Superior temporal gyrus (tissue), 1 donor: ENCODE data around the gene OIP5.
A peak's percentile ranks its signal among the peaks of the same experiment; 100 is the strongest.
"Not testable (repeated sequence)": the region's sequence is repeated elsewhere in the genome, so short reads cannot be mapped to it uniquely, and the experiment has no call there.

Experiments
- DNase-seq: peaks from one replicate; pipeline ENCODE4 v3.0.0-alpha.2; 2016; ENCODE audit errors: extremely low spot score

OIP5 gene

DNA sequence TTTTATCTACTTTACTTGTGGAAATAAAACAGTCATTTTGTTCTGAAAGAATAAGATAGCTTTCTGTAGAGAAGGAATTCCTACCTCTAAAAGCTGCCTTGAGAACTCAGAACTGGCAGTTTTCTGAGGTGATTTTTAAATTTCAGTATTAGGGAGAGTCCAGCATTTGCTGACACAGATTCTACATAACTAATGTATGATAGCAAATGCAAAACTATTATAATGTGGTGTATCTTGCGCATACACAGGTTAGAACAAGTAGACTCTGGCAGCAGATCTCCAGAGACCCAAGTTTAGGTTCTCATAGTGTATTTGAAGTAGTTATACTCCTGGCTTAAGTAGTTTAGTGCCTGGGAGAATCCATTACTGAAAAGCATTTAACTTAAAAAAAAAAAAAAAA is 30.8 kb downstream of the OIP5 start:
- DNase-seq, result no peak

- not testable (repeated sequence) for DNase-seq
Measured at GRCh38 chr15:41301139-41301538, 31.3 kb downstream of the OIP5 start.

GRCh38 chr15:41292521-41292920 is 39.9 kb downstream of the OIP5 start:
- DNase-seq, result no peak

DNA sequence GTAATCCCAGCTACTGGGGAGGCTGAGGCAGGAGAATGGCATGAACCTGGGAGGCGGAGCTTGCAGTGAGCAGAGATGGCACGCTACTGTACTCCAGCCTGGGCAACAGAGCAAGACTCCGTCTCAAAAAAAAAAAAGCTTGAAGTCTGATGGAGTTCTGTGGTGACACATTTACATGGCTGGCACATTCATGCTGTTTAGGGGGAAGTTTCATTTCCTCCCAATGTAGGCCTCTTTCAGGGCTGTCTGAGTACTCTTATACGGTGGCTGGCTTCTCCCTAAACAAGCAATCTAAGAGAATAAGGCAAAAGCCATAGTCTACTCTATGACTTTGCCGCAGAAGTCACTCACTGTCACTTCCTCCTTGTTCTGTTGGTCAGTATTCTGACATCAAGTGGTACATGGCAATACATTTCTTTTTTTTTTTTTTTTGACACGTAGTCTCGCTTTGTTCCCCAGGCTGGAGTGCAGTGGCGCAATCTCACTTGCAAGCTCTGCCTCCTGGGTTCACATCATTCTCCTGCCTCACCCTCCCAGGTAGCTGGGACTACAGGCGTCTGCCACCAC is 41.2 kb downstream of the OIP5 start:
- DNase-seq, result no peak

DNA sequence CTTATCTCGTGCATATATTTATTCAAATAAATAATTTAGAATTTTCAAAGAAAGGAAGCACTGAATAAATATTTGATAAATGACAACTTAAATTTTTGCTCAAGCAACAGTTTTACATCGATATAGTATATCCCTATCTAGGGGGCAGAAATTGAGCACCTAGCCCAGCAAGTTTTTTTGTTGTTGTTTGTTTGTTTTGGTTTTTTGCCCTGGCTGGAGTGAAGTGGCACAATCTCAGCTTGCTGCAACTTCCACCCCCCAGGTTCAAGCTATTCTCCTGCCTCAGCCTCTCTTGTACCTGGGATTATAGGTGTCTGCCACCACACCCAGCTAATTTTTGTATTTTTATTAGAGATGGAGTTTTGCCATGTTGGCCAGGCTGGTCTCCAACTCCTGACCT is 42.4 kb downstream of the OIP5 start:
- no peak for DNase-seq

DNA sequence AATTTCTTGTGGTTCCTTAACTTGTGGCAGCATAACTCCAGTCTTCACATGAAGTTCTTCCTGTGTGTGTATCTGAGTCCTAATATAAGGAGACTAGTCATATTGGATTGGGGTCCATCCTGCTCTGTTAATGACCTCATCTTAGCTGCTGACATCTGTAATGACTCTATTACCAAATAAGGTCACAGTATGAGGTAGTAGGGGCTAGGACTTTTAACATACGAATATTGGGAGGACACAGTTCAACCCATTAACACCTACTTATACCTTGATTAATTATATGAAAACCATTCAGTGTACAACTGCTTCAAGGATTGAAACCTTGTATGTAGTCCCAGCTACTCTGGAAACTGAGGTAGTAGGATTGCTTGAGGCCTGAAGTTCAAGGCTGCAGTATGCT is 43.9 kb downstream of the OIP5 start:
- no peak for DNase-seq

DNA sequence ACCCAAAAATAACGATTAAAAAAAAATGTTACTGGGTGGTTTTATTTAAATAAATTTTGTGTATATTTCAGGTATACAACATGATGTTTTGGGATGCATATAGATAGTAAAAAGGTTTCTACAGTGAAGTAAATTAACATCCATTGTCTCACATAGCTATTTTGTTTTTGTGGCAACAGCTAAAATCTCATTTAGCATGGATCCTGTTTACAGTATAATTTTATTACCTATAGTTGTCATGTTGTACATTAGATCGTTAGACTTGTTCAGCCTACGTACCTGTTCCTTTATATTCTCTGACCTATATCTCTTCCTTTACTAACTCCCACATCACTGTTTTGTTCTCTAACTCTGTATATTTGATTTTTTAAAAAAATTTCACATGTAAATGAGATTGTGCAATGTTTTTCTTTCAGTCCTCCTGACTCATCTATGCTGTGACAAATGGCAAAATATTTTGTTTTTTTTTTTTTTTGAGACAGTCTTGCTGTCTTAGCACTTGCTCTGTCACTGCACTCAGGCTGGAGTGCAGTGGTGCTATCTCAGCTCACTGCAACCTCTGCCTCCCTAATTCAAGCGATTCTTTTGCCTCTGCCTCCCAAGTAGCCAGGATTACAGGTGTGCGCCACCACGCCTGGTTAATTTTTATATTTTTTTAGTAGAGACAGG is 45.6 kb downstream of the OIP5 start:
- DNase-seq, result no peak

- DNase-seq, result no peak
Measured at GRCh38 chr15:41285285-41285684, 47.1 kb downstream of the OIP5 start.

DNA sequence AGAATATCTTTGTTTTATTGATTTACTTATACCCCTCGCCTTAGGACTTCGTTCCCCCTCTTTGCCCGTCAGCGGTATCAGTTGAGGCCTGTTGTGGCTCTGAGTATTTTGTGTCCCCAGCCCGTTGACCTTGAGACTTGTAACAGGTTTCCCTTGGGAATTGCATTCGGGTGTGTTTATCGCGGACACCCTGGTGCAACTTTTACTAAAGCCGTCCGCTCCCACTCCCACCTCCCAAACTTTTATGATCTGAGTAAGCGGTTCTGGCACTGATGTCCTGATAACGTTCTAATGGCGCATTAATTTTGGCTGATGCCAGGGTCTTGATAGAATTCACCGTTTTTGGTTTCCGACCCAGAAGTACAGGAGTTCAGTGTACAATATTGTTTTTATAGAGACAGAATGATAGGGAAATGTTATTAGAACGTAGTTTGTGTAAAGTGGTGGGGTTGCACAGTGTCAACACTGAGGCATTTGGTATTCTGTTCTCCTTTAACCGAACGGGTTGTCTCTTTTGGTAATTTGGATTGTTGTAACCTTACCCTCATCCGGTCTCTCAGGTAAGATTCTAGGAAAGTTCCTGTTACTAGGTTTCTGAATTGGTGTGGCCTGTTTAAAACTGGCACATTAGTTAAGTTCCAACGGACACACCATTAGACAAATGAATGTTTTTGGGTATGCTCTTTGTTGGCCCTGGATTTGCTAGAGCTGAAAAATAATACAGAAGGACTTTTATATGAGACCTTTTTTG is 47.8 kb downstream of the OIP5 start:
- DNase-seq, result no peak

DNA sequence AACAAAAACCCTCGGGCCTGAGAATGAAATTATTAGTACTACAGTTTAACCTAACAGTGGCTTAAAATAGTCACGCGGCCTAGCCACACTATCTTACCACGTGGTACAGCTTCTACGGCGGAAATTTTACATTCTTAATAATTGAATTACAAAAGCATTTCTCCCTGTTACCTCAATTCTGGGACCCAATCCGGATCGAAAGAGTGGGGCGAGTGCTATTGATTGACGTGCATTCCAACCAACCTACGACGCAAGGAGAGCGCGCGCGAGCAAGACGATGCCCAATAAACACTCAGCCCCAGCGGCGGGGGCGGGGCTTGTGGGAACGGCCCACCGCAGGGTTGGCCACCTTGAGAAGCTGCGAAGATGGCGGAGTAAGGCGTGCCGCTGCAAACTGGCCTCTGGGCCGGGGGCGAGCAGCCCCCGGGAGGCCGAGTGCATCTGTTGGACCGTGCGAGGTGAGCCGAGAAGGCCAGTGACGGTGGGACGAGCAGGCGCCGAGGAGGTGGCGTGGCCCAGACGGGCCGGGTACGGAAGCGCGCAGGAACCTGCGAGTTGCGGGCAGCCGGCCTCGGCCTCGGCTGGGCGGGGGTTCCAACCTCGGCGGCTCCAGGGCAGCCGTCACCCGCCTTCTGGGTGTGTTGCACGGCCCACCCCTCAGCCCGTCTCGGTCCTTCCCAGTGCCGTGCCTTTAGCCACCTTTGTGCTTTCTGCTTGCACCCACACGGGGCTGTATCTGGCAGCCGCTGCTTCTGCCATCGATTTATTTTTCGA is 48.6 kb downstream of the OIP5 start:
- DNase-seq, result peak; percentile 99

DNA sequence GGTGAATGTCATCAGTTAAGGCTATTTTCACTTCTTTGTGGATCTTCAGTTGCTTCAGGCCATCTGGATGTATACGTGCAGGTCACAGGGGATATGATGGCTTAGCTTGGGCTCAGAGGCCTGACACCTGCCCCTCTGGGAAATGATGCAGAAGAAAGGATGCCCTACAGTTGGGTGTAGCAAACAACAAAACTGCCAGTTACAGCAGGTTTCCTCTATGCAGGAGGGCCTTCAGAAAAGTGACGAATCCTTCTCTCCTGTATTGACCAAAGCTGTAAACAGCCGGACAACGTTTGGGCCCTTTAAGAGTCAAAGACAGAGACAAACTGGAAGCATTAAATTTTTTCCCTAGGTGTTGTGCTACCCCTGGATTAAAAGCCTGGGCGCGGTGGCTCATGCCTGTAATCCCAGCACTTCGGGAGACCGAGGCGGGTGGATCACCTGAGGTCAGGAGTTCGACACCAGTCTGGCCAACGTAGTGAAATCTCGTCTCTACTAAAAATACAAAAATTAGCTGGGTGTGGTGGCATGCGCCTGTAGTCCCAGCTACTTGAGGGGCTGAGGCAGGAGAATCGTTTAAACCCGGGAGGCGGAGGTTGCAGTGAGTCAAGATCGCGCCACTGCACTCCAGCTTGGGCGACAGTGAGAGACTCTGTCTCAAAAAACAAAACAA is 49.3 kb downstream of the OIP5 start:
- DNase-seq, result not testable (repeated sequence)

GRCh38 chr15:41282436-41282835 is 50.0 kb downstream of the OIP5 start:
- not testable (repeated sequence) for DNase-seq

DNA sequence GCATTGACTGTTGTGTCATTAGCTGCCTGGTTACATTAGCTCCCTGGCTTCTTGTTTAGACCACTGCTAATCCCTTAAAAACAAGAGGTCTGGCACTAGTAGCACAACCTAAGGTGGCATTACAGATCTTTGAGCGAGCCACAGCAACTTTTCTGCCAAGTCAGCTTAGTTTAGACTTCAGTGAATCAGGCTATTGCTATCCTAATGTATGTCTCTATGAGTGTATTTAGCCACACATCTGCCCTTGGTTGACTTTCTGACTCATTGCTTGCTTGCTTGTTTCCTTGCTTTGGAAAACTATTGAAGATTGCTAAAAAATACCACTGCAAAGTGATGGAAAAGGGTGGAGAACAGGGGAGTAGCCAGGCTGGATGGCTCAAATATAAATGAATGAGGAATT is 51.2 kb downstream of the OIP5 start:
- no peak for DNase-seq

DNA sequence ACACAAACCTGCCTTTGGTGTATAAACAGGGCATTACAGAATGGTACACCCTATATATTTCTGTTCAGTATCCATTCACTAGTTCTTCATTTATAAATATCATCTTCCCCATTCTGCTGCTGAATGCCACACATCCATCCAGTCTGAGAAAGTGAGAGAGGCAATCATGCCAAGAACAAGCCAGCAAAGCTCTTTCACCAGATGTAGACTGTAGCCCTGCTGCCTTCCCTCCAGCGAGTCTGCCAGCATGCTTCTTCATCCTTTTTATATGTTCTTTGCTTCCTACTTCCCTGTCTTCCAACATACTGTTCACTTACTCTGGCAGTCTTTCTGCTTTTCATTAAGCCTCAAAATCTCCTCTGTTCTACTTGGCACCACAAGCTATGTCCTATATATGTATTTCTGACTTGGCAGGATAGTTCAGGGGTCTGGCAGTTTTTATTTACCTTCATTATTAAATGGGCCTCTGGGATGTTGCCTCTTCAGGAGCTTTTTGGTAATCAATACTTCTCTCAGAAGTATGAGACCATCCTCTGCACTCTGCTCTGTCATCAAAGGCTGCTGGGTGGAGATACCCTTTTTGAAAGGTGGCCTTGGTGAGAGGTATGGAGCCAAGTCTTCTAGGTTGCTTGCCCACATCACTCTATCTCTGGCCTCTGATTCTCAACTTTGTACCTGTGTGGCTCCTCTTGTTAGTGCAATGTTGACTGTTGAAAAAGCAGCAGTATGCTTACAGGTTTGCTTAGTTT is 52.7 kb downstream of the OIP5 start:
- DNase-seq, result no peak

DNA sequence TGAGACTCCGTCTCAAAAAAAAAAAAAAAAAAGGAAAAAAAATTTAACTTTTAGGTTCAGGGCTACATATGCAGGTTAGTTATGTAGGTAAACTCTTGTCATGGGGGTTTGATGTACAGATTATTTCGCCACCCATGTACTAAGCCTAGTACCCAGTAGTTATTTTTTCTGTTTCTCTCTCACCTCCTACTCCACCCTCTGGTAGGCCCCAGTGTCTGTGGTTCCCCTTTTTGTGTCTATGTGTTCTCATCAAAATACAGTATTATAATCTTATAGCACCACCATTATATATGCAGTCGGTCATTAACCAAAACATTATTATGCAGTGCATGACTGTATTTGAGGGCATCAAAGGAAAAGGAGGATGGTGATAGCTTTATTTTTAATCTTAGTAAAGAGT is 54.1 kb downstream of the OIP5 start:
- DNase-seq, result no peak

DNA sequence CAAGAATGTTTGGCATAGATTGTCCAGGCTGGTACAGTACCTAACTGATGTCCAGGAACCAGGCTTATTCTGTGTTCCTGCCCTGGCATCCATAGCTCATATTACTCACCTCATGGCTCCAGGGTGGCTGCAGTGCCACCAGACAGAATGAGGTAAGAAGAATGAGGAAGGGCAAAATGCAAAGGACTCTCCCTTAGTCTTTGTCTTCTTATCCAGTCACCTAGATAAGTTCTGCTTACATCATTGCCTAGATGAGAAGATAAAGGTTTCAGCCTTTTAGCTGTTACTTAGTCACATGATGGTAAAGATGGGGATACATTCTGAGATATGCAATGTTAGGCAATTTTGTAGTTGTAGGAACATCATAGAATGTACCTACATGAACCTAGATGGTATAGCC is 55.6 kb downstream of the OIP5 start:
- DNase-seq, result no peak

DNA sequence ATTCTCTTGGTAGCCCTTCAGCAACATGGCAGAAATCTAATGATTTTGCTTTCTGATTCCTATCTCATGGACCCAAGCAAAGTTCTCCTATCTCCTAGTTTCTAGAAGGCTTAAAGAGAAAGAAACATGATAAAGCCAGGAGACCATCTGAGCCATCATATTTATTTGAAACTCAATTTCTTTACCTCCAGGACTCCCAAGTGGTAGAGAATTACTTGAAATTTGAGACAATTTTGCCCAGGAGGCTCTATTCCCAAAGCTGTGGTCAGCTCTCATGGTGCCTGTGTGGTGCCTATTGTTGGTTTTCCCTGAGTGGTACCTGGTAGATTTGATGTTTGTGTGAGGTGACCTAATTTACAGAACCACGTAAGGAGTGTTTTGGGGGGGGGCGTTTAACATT is 62.5 kb downstream of the OIP5 start:
- DNase-seq, result no peak

DNA sequence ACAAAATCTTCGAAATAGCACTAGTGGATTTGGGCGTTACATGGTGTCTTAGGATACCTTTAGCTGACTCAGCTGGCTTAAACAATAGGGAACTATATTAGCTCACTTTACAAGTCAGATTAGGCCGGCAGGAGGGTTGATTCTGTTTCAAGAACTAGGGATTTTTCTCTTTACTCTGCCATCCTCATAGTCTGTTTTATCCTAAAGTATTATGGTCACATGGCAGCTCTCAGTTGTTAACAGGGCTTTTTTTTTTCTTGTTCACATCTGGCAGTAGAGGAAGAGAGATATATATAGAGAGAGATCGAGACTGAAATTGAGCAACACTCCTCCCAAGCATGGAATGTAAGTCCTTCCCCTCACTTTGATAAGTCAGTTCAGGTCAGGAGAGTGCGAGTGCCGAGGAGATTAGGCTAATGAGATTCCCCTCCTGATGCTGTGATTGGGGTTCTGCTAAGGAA is 68.5 kb downstream of the OIP5 start:
- DNase-seq, result no peak

DNA sequence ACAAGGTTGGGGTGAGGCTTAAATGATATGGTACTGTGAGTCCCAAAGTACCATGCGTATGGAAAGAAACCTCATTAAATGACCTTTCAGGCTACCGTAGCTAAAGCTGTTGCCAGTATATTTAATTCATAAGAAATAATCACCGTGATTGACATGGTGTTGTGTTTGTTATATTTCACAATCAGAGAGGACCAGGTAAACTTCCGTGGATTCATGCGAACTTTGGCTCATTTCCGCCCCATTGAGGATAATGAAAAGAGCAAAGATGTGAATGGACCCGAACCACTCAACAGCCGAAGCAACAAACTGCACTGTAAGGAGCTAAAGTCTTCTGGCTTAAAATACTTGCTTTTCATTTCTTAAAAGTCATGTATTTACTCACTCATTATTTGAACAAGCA is 69.8 kb downstream of the OIP5 start:
- DNase-seq, result no peak

DNA sequence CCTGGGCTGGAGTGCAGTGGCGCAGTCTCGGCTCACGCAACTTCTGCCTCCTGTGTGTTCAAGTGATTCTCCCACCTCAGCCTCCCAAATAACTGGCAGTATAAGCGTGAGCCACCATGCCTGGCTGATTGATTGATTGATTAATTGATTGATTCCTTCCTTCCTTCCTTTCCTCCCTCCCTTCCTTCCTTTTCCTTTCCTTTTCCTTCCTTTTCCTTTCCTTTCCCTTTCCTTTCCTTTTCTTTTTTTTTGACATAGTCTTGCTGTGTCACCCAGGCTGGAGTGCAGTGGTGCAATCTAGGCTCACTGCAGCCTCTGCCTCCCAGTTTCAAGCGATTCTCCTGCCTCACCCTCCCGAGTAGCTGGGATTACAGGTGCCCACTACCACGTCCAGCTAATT is 71.5 kb downstream of the OIP5 start:
- DNase-seq, result not testable (repeated sequence)

GRCh38 chr15:41259546-41260189 is 72.7 kb downstream of the OIP5 start:
- DNase-seq, result no peak
